Gastrocnemius medialis (tissue), 4 donors: ENCODE results near the gene GANC. TPM values are rescaled to one million over a fixed set of nuclear protein-coding genes. Genes with fewer than 3 reads are reported as not detected.

Experiments
- ATAC-seq, 2 donors: fragments of 150-250 bp; one replicate each; pipeline ENCODE4 v1.9.1; 2016
- DNase-seq, 2 donors: peaks; one replicate each; pipeline ENCODE4 v3.0.0-alpha.2; 2019
- H3K27ac ChIP-seq, 4 donors: fragments of 200-600 bp; sonication (generic); 1 replicate in 1 of 4; 2 replicates in 3 of 4; pipeline ENCODE4 v1.5.1; 2016 to 2018; ENCODE audit warnings: mild to moderate bottlenecking in 2 of 4, moderate library complexity in 1 of 4
- H3K27me3 ChIP-seq, 3 donors: fragments of 200-600 bp; sonication (generic) in 2 of 3; 1 replicate in 1 of 3; 2 replicates in 2 of 3; pipeline versions ENCODE4 v1.5.1 to v1.6.0; 2016 to 2019; ENCODE audit warnings: mild to moderate bottlenecking in 1 of 3, moderate library complexity in 1 of 3
- H3K36me3 ChIP-seq, 2 donors: fragments of 200-600 bp; sonication (generic) in 1 of 2; one replicate each; pipeline ENCODE4 v1.5.1; 2017 to 2018
- H3K4me1 ChIP-seq, 2 donors: fragments of 200-600 bp; sonication (generic) in 1 of 2; one replicate each; pipeline ENCODE4 v1.5.1; 2016 to 2017; ENCODE audit warnings: mild to moderate bottlenecking in 2 of 2
- H3K4me3 ChIP-seq, 4 donors: fragments of 200-600 bp; sonication (generic) in 3 of 4; 1 replicate in 1 of 4; 2 replicates in 3 of 4; pipeline ENCODE4 v1.5.1; 2016 to 2019; ENCODE audit warnings: mild to moderate bottlenecking in 2 of 4
- H3K9me3 ChIP-seq, 3 donors: fragments of 200-600 bp; sonication (generic) in 2 of 3; 1 replicate in 1 of 3; 2 replicates in 2 of 3; pipeline ENCODE4 v1.5.1; 2016 to 2019
- POLR2A ChIP-seq, 2 donors: fragments of 450-650 bp; IDR thresholded peaks; one replicate each; pipeline ENCODE4 v1.6.1; 2017; ENCODE audit warnings: antibody characterized with exemption in 2 of 2, mild to moderate bottlenecking in 2 of 2, moderate library complexity in 2 of 2
- in situ Hi-C, 4 donors: fragments of 200-750 bp; cut with MboI; loops; one replicate each; pipeline versions ENCODE4 v1.15.0 to v1.8.0; 2017; ENCODE audit warnings: low sequenced_read_pairs in 4 of 4
- intact Hi-C: fragments of 100-400 bp; cut with DNase I; formaldehyde crosslinking; loops from one replicate; pipeline ENCODE4 v1.15.1; 2023; ENCODE audit warnings: low total_unique reads
- total RNA-seq, 4 donors: library from RNA; depleted of rRNA; stranded (reverse); fragments of >200 nt; gene quantifications; one replicate each; pipeline versions ENCODE4 v1.1.0 to v1.2.3, GENCODE V29; 2016
- TF ChIP-seq, protein P1 (sequence below), 5 experiments: fragments of 450-650 bp in 3 of 5; fragments of 200-600 bp in 2 of 5; sonication (generic) in 2 of 5; IDR thresholded peaks in 4 of 5; conservative IDR thresholded peaks in 1 of 5; 1 replicate in 4 of 5; 2 replicates in 1 of 5; pipeline ENCODE4 v1.5.1; 2016 to 2019; ENCODE audit warnings: antibody characterized with exemption in 5 of 5, mild to moderate bottlenecking in 3 of 5, moderate library complexity in 3 of 5

The GANC gene
- total RNA-seq, 4 donors from 2014 or later = 5.9 to 26.3 (median 11.9) TPM

DNA sequence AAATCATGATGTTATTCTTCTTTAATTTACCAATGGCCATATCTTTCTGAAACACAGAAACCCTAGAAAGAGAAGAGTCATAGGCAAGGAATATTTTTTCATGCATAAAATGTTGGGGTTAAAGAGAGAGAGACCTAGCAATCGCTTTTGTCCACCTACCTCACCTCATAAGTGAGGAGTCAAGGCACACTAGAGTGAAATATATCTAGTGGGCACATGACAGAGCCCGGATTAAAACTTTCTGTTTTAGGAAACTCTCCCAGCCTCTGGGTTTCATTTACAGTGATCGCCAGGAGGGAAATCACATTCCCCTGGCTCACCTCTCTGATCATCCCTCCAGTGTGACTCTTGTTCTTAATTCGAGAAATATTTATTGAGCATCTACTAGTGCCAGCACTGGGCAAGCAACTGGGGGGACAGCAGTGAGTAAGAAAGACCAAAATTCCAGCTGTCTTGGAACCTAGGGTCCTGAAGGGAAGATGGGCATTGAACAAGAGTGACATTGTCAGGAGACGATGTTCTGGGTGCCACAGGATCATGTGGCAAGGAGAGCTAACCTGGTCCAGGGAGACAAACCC, 87.6 kb downstream of the GANC start:
- intact Hi-C loops (loop anchor here (1.0 kb wide), 1 partner anchor 16 kb away; no protein-coding TSS in a partner anchor), in situ Hi-C loops (no loop called here)
- Histone ChIP-seq H3K9me3 (no peaks in the 10 kb centered on the region), H3K27ac (peak overlapping the region; percentile 93 to 97 (median 96)), H3K4me3 (peak overlapping the region; percentile 52 to 62 (median 60)), H3K36me3 (no peaks in the 10 kb centered on the region), H3K4me1 (peaks cover 63 to 67% of the 10 kb centered on the region in 2 donors), H3K27me3 (no peaks in the 10 kb centered on the region)
- DNase-seq = peak; percentile 43 to 49
- peak; percentile 83 to 89 for TF ChIP-seq POLR2A (IDR thresholded peaks at IDR 0.05)
- TF ChIP-seq, protein P1, sequence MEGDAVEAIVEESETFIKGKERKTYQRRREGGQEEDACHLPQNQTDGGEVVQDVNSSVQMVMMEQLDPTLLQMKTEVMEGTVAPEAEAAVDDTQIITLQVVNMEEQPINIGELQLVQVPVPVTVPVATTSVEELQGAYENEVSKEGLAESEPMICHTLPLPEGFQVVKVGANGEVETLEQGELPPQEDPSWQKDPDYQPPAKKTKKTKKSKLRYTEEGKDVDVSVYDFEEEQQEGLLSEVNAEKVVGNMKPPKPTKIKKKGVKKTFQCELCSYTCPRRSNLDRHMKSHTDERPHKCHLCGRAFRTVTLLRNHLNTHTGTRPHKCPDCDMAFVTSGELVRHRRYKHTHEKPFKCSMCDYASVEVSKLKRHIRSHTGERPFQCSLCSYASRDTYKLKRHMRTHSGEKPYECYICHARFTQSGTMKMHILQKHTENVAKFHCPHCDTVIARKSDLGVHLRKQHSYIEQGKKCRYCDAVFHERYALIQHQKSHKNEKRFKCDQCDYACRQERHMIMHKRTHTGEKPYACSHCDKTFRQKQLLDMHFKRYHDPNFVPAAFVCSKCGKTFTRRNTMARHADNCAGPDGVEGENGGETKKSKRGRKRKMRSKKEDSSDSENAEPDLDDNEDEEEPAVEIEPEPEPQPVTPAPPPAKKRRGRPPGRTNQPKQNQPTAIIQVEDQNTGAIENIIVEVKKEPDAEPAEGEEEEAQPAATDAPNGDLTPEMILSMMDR (IDR thresholded peaks at IDR 0.05 in 4 of 5, conservative IDR thresholded peaks at IDR 0.05 in 1 of 5) = no peak
- ATAC-seq = peak; percentile 64 to 70

DNA sequence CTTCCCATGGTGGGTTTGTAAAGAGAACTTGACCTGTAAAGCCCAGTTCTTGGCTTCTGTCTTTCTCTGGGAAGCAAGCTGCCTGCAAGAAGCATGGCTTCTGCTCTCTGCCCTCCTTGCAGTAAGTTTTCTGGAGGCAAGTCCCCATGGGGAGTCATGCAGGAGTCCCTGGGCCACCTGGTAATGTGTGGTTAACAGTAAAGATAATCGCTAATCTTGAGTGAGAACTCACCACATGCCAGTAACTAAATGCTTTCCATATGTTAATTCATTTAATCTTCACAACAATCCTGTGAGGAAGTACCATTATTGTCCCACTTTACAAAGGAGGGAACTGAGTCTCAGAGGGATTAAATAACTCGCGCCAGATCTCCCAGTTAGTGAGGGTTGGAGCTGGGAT, 90.5 kb downstream of the GANC start:
- H3K27me3 ChIP-seq = no peaks in the 10 kb centered on the region
- DNase-seq = no peak
- H3K36me3 ChIP-seq = no peaks in the 10 kb centered on the region
- no peak for TF ChIP-seq POLR2A (IDR thresholded peaks at IDR 0.05)
- TF ChIP-seq, protein P1 (IDR thresholded peaks at IDR 0.05 in 4 of 5, conservative IDR thresholded peaks at IDR 0.05 in 1 of 5) = no peak
- H3K9me3 ChIP-seq = no peaks in the 10 kb centered on the region
- H3K4me1 ChIP-seq = peaks cover 74 to 87% of the 10 kb centered on the region in 2 donors
- H3K27ac ChIP-seq = peak overlapping the region; percentile 93 to 97 (median 96)
- H3K4me3 ChIP-seq = no peak overlapping the region
- intact Hi-C loops = no loop called here
- in situ Hi-C loops = no loop called here
- ATAC-seq = no peak

DNA sequence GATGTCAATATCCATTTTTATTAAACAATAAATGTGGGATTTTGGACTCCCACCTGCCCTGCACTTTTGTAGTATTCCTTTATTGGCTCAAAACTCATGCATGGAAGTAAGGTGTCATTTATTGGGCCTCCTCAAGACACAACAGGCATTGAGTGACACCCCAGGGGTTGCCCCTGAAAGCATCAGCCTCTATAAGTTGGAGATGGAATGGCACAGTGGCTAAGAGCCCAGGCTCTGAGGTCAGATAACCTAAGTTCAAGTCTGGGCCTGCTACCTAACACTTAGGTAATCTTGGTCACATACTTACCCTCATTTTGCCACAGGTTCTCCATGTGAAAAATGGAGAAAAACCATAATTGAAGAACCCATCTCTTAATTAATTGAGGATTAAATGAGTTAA, 90.9 kb downstream of the GANC start:
- no peak for DNase-seq
- Histone ChIP-seq H3K36me3 (no peaks in the 10 kb centered on the region), H3K27ac (peak overlapping the region; percentile 93 to 97 (median 96)), H3K4me3 (no peak overlapping the region), H3K4me1 (peaks cover 74 to 87% of the 10 kb centered on the region in 2 donors), H3K27me3 (no peaks in the 10 kb centered on the region), H3K9me3 (no peaks in the 10 kb centered on the region)
- no peak for TF ChIP-seq POLR2A (IDR thresholded peaks at IDR 0.05)
- ATAC-seq = no peak
- in situ Hi-C loops = no loop called here
- intact Hi-C loops = no loop called here

DNA sequence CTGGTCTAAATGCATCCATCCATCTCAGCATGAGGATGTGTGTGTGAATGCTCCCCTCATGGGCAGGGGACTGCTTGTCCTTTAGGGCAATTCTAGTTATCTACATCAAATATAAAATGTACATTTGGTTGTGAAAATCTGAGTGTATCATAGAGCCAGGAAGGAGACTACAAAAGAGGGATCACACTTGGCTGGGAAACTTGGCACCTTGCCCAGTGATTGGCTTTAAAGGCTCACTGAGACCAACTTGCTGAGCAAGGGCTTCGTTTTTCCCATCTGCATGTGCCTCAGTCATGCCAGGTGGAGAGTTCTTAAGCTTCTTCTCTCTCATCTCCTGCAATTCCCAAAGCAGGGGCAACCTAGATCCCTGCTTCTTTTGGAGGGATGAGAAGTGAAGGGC, 91.5 kb downstream of the GANC start:
- Histone ChIP-seq H3K4me3 (no peak overlapping the region), H3K9me3 (no peaks in the 10 kb centered on the region), H3K27ac (peak overlapping the region; percentile 93 to 97 (median 96)), H3K4me1 (peaks cover 78 to 85% of the 10 kb centered on the region in 2 donors), H3K36me3 (no peaks in the 10 kb centered on the region), H3K27me3 (no peaks in the 10 kb centered on the region)
- DNase-seq (no peak), ATAC-seq (no peak)
- in situ Hi-C loops = no loop called here
- TF ChIP-seq POLR2A (IDR thresholded peaks at IDR 0.05) = no peak
- TF ChIP-seq, protein P1 (IDR thresholded peaks at IDR 0.05 in 4 of 5, conservative IDR thresholded peaks at IDR 0.05 in 1 of 5) = no peak
- intact Hi-C loops = no loop called here

DNA sequence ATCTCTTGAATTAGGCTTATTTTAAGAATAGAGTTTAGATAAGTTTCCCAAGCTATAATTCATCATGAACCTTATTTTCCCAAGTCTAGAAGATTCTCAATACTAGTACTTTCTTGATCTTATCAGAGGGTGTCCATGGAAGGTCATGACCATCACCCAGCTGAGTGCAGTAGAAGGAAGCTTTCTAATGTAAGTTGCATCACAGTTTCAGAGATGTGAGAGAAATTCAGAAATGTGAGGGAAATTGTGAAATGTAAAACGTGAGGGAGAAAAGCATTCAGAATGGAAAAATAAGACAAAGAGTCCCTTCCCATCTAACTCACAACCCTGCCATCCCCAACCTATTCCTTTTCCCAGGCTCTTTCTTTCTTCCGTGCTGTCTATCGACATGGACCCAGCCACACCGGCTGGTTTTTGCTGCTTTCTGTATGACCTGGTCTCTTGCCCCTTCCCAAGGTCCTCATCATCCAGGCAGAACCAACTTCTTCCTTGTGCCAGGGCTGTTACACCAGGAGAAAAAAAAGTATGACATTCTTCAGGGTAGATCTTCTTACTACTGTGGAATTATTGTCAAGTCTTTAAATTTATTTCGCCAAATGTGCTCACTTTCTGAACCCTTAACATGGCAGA, 93.0 kb downstream of the GANC start:
- TF ChIP-seq, protein P1 (IDR thresholded peaks at IDR 0.05 in 4 of 5, conservative IDR thresholded peaks at IDR 0.05 in 1 of 5) = no peak
- TF ChIP-seq POLR2A (IDR thresholded peaks at IDR 0.05) = no peak
- Histone ChIP-seq H3K9me3 (no peaks in the 10 kb centered on the region), H3K4me1 (peaks cover 80 to 84% of the 10 kb centered on the region in 2 donors), H3K4me3 (no peak overlapping the region), H3K27me3 (no peaks in the 10 kb centered on the region), H3K27ac (peak overlapping the region; percentile 93 to 97 (median 96)), H3K36me3 (peaks cover 0 to 1% of the 10 kb centered on the region in 2 donors)
- ATAC-seq (no peak), DNase-seq (no peak)
- intact Hi-C loops = loop anchor here (5.0 kb wide), 1 partner anchor 86 kb away; no protein-coding TSS in a partner anchor
- in situ Hi-C loops = no loop called here
